ENCODE measurements around the gene CACNA1D.

CACNA1D gene

GRCh38 chr3:53670721-53671120, 176.3 kb downstream of the CACNA1D start:
- no peak for TF ChIP-seq CTCF (IDR thresholded peaks at IDR 0.05)

DNA sequence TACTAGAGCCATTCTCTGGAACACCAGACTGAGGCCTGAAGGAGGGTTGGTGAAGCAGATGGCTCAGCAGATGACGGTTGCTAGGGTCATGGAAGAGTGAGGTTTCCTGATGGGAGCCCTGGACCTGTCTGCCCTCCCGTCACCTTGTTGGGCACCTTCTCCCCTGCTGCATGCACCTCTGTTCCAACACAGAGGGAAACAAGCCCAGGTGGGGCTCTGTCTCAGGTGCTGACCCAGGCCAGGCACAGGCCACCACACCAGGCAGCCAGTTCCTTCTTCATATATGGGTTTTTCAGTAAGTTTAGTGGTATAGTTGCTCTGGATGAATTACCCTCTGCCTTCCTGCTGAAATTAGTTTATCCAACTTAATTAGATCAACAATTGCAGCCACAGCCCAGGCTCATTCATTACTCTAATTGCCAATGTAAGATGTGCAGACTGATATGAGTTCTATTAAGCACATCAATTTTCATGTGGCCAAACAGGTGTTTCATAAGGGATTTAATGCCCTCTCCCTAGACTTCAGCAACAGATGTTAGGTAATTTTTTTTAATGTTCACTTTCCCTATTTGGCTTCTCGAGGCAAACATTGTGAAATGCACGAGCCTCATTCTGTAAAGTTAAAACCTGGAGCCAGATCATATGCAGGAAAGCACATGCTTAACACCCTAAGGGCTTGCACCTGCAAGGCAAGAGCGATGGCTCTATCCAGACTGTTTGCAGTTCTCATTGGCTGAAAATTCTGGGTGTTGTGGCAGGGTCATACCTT, 177.0 kb downstream of the CACNA1D start:
- TF ChIP-seq CTCF (IDR thresholded peaks at IDR 0.05), result no peak

GRCh38 chr3:53671961-53672299, 177.5 kb downstream of the CACNA1D start:
- no peak for TF ChIP-seq CTCF (IDR thresholded peaks at IDR 0.05)

DNA sequence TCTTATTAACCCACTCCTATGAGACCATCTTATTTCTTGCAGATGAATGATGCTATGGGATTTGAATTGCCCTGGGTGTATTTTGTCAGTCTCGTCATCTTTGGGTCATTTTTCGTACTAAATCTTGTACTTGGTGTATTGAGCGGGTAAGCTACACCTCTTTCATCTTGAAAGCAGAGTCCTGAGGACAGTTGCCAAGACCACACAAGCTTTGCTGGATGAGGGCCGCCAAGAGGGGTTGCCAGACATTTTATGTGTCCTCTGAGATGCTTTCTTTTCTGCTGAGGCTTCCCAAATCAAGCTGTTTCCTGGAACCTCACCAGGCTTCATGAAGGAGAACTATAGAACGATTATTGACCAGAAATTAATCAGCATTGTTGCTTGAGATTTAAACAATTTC, 178.6 kb downstream of the CACNA1D start:
- no peak for TF ChIP-seq CTCF (IDR thresholded peaks at IDR 0.05)

DNA sequence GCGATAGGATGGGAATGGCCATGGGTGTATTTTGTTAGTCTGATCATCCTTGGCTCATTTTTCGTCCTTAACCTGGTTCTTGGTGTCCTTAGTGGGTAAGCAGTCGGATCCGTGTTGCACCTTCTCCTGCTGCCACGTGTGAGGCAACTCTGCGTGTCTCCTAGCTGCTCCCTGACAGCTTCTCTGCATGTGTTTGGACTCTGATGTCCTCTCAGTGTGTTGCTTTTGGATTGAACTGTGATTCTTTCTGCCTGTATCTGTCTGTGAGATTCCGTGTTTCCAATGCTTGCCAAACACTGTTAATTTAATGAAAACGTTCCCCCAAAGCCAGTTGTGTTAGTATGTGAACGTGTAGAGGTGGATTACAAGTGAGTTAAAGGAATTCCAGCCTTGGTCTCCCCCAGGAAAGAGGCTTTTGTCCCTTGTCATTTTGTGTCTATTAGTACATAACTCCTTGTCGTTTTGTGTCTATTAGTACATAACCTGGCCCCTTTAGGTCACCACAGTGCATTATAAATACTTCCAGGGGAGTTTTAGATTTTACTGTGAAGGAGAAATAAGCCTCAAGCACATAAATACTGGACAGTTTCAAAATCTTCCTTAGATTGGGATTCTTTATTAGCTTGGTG, 179.4 kb downstream of the CACNA1D start:
- no peak for TF ChIP-seq CTCF (IDR thresholded peaks at IDR 0.05)

- TF ChIP-seq CTCF (IDR thresholded peaks at IDR 0.05), result no peak
These were observed 180.2 kb downstream of the CACNA1D start for GRCh38 chr3:53674582-53674981.

GRCh38 chr3:53675022-53675697, 180.7 kb downstream of the CACNA1D start:
- TF ChIP-seq CTCF (IDR thresholded peaks at IDR 0.05), result no peak

Measured in LNCAP (cell line).